A549 (cell line): Measurements from ENCODE around the gene KRTAP10-7.

Experiments
- EHMT2 ChIP-seq: fragments of 200-600 bp; sonication (generic); IDR thresholded peaks from 2 replicates; pipeline ENCODE4 v1.6.1; 2016; ENCODE audit warnings: antibody characterized with exemption, low read depth, mild to moderate bottlenecking, moderate library complexity
- EP300 ChIP-seq, 2 experiments: fragments of >200 bp; sonication (Bioruptor Twin); formaldehyde crosslinking; IDR thresholded peaks; 2 replicates in 1 of 2; 3 replicates in 1 of 2; pipeline ENCODE4 v1.6.1; 2016 to 2017
- FOSL2 ChIP-seq, 2 experiments: fragments of 450-650 bp in 1 of 2; fragments of >200 bp in 1 of 2; sonication (Bioruptor Twin) in 1 of 2; formaldehyde crosslinking; IDR thresholded peaks; 2 replicates each; pipeline versions ENCODE4 v1.5.0 to v1.6.1; 2016 to 2020; ENCODE audit warnings: mild to moderate bottlenecking in 1 of 2, moderate library complexity in 1 of 2
- HDAC2 ChIP-seq: fragments of 200-600 bp; sonication (generic); IDR thresholded peaks from 2 replicates; pipeline ENCODE4 v1.6.1; 2016
- JUNB ChIP-seq: fragments of >200 bp; sonication (Bioruptor Twin); formaldehyde crosslinking; IDR thresholded peaks from 2 replicates; pipeline ENCODE4 v1.6.1; 2016
- NFE2L2 ChIP-seq: fragments of 150-350 bp; conservative IDR thresholded peaks from 2 replicates; pipeline ENCODE4 v1.6.1; 2014; ENCODE audit warnings: low read length
- PHF8 ChIP-seq: fragments of 200-600 bp; sonication (generic); IDR thresholded peaks from 2 replicates; pipeline ENCODE4 v1.6.1; 2016; ENCODE audit warnings: low read depth, mild to moderate bottlenecking, antibody characterized with exemption, moderate library complexity, borderline replicate concordance
- POLR2A ChIP-seq: IDR thresholded peaks from 2 replicates; pipeline ENCODE4 v1.6.1; 2012; ENCODE audit warnings: mild to moderate bottlenecking, low read length
- SMC3 ChIP-seq: fragments of >200 bp; sonication (Bioruptor Twin); formaldehyde crosslinking; IDR thresholded peaks from 3 replicates; pipeline ENCODE4 v1.6.1; 2018; ENCODE audit warnings: inconsistent platforms
- TF ChIP-seq, protein P1 (sequence below): fragments of >200 bp; sonication (Bioruptor Twin); formaldehyde crosslinking; IDR thresholded peaks from 3 replicates; pipeline ENCODE4 v1.5.1; 2016
- TF ChIP-seq, protein P2 (sequence below): fragments of 200-600 bp; sonication (generic); IDR thresholded peaks from 2 replicates; pipeline ENCODE4 v1.6.1; 2016; ENCODE audit warnings: antibody characterized with exemption, mild to moderate bottlenecking, moderate library complexity
- TF ChIP-seq, protein P3 (sequence below): IDR thresholded peaks from 2 replicates; pipeline ENCODE4 v1.6.1; 2012; ENCODE audit warnings: low read depth, borderline replicate concordance
- TF ChIP-seq, protein P4 (sequence below): fragments of >200 bp; sonication (Bioruptor Twin); formaldehyde crosslinking; IDR thresholded peaks from 3 replicates; pipeline ENCODE4 v1.6.1; 2016

DNA sequence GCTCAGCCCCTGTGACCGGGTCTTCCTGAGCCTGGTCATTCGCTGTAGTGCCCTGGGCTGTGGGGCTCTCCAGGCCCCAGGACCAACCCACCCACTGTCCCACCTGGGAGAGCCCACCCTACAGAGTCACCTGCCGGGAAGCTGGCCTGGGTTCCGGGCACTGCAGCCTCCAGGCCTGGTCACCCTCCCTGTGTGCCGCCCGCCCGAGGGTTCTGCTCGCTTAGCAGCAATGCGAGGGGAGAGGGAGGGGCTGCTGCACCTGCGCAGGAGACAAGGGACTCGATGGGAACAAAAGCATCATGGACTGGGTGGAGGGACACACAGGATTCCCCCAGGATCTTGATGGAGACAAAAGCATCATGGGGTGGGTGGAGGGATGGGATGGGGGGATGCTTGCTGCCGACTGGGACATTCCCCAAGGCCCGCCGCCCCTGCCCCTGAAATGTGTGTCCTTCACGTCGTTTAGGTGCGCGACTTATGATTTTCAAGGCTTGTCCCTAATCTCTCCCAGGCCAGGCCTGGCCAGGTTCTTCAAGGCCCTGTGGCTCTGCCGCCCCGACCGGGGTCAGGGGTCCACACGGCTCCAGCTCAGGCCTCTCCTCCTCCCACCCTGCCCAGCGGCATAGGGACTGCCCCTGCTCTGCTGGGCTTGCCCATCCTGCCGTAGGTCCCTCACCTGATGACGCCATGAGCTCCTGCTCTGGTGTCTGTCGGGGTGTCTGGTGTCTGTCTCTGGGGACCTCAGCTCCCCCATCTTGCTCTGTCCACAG, 13.2 kb downstream of the KRTAP10-7 start:
- TF ChIP-seq, protein P1, sequence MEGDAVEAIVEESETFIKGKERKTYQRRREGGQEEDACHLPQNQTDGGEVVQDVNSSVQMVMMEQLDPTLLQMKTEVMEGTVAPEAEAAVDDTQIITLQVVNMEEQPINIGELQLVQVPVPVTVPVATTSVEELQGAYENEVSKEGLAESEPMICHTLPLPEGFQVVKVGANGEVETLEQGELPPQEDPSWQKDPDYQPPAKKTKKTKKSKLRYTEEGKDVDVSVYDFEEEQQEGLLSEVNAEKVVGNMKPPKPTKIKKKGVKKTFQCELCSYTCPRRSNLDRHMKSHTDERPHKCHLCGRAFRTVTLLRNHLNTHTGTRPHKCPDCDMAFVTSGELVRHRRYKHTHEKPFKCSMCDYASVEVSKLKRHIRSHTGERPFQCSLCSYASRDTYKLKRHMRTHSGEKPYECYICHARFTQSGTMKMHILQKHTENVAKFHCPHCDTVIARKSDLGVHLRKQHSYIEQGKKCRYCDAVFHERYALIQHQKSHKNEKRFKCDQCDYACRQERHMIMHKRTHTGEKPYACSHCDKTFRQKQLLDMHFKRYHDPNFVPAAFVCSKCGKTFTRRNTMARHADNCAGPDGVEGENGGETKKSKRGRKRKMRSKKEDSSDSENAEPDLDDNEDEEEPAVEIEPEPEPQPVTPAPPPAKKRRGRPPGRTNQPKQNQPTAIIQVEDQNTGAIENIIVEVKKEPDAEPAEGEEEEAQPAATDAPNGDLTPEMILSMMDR, result no peak
- no peak for TF ChIP-seq JUNB
- TF ChIP-seq POLR2A, result no peak
- TF ChIP-seq, protein P2, sequence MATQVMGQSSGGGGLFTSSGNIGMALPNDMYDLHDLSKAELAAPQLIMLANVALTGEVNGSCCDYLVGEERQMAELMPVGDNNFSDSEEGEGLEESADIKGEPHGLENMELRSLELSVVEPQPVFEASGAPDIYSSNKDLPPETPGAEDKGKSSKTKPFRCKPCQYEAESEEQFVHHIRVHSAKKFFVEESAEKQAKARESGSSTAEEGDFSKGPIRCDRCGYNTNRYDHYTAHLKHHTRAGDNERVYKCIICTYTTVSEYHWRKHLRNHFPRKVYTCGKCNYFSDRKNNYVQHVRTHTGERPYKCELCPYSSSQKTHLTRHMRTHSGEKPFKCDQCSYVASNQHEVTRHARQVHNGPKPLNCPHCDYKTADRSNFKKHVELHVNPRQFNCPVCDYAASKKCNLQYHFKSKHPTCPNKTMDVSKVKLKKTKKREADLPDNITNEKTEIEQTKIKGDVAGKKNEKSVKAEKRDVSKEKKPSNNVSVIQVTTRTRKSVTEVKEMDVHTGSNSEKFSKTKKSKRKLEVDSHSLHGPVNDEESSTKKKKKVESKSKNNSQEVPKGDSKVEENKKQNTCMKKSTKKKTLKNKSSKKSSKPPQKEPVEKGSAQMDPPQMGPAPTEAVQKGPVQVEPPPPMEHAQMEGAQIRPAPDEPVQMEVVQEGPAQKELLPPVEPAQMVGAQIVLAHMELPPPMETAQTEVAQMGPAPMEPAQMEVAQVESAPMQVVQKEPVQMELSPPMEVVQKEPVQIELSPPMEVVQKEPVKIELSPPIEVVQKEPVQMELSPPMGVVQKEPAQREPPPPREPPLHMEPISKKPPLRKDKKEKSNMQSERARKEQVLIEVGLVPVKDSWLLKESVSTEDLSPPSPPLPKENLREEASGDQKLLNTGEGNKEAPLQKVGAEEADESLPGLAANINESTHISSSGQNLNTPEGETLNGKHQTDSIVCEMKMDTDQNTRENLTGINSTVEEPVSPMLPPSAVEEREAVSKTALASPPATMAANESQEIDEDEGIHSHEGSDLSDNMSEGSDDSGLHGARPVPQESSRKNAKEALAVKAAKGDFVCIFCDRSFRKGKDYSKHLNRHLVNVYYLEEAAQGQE, result no peak
- TF ChIP-seq EP300 (IDR thresholded peaks at IDR 0.05), result no peak
- TF ChIP-seq PHF8, result no peak
- no peak for TF ChIP-seq NFE2L2
- no peak for TF ChIP-seq SMC3
- no peak for TF ChIP-seq HDAC2
- TF ChIP-seq, protein P3, sequence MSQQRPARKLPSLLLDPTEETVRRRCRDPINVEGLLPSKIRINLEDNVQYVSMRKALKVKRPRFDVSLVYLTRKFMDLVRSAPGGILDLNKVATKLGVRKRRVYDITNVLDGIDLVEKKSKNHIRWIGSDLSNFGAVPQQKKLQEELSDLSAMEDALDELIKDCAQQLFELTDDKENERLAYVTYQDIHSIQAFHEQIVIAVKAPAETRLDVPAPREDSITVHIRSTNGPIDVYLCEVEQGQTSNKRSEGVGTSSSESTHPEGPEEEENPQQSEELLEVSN, result no peak
- TF ChIP-seq, protein P4, sequence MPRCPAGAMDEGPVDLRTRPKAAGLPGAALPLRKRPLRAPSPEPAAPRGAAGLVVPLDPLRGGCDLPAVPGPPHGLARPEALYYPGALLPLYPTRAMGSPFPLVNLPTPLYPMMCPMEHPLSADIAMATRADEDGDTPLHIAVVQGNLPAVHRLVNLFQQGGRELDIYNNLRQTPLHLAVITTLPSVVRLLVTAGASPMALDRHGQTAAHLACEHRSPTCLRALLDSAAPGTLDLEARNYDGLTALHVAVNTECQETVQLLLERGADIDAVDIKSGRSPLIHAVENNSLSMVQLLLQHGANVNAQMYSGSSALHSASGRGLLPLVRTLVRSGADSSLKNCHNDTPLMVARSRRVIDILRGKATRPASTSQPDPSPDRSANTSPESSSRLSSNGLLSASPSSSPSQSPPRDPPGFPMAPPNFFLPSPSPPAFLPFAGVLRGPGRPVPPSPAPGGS, result no peak
- no peak for TF ChIP-seq FOSL2 (IDR thresholded peaks at IDR 0.05)
- TF ChIP-seq FOSL2 (CRISPR knock-in tag; IDR thresholded peaks at IDR 0.05), result no peak
- TF ChIP-seq EHMT2, result no peak
